Mesenchymal stem cell (in vitro differentiated cells and primary cell): ENCODE data around the gene ABCG1.
A peak's percentile ranks its signal among the peaks of the same experiment; 100 is the strongest.

Experiments used
- DNase-seq: peaks from one replicate; pipeline ENCODE4 v3.0.0-alpha.2; 2013
- H2AFZ ChIP-seq: one replicate; pipeline ENCODE4 v1.6.1; 2013; ENCODE audit warnings: low read depth, mild to moderate bottlenecking, control low read depth, inconsistent platforms, low read length, moderate library complexity
- H2AK5ac ChIP-seq: 2 replicates; pipeline ENCODE4 v1.6.1; 2013; ENCODE audit warnings: low read length, moderate library complexity, mild to moderate bottlenecking, inconsistent platforms; ENCODE audit not compliant: severe bottlenecking
- H2BK120ac ChIP-seq: one replicate; pipeline ENCODE4 v1.6.1; 2013; ENCODE audit warnings: low read depth, mild to moderate bottlenecking, inconsistent platforms, low read length, moderate library complexity
- H2BK12ac ChIP-seq, 2 experiments: one replicate each; pipeline ENCODE4 v1.6.1; 2013; ENCODE audit warnings: inconsistent platforms in 2 of 2, low read length in 2 of 2, mild to moderate bottlenecking in 2 of 2, moderate library complexity in 2 of 2, control low read depth in 1 of 2
- H2BK15ac ChIP-seq: one replicate; pipeline ENCODE4 v1.6.1; 2013; ENCODE audit warnings: mild to moderate bottlenecking, low read depth, inconsistent platforms; ENCODE audit not compliant: poor library complexity, severe bottlenecking
- H2BK5ac ChIP-seq: 2 replicates; pipeline ENCODE4 v1.6.1; 2013; ENCODE audit warnings: low read depth, mild to moderate bottlenecking, low read length, control low read depth, inconsistent platforms; ENCODE audit not compliant: poor library complexity, severe bottlenecking
- H3K14ac ChIP-seq, 2 experiments: one replicate each; pipeline ENCODE4 v1.6.1; 2013; ENCODE audit warnings: inconsistent platforms in 2 of 2, low read length in 2 of 2, control low read depth in 1 of 2, mild to moderate bottlenecking in 1 of 2, moderate library complexity in 1 of 2
- H3K18ac ChIP-seq, 2 experiments: one replicate each; pipeline ENCODE4 v1.6.1; 2013; ENCODE audit warnings: inconsistent platforms in 2 of 2, low read length in 2 of 2, control low read depth in 1 of 2, low read depth in 1 of 2, mild to moderate bottlenecking in 1 of 2
- H3K23ac ChIP-seq, 2 experiments: one replicate each; pipeline ENCODE4 v1.6.1; 2013; ENCODE audit warnings: inconsistent platforms in 2 of 2, low read length in 2 of 2, mild to moderate bottlenecking in 2 of 2, moderate library complexity in 2 of 2, control low read depth in 1 of 2
- H3K27ac ChIP-seq: 2 replicates; pipeline ENCODE4 v1.5.1; 2013; ENCODE audit warnings: mild to moderate bottlenecking, moderate library complexity, low read length, control low read depth, inconsistent platforms; ENCODE audit not compliant: poor library complexity, severe bottlenecking
- H3K27me3 ChIP-seq, 2 experiments: 2 replicates each; pipeline versions ENCODE4 v1.6.1 to v1.7.0; 2013; ENCODE audit warnings: low read length in 2 of 2, mild to moderate bottlenecking in 2 of 2, moderate library complexity in 2 of 2, control low read depth in 1 of 2, inconsistent platforms in 1 of 2; ENCODE audit not compliant: control insufficient read depth in 1 of 2, insufficient read depth in 1 of 2
- H3K36me3 ChIP-seq, 2 experiments: 2 replicates each; pipeline versions ENCODE4 v1.6.1 to v1.7.0; 2013; ENCODE audit warnings: low read length in 2 of 2, control low read depth in 1 of 2, inconsistent platforms in 1 of 2, low read depth in 1 of 2, mild to moderate bottlenecking in 1 of 2; ENCODE audit not compliant: insufficient read depth in 2 of 2, control insufficient read depth in 1 of 2
- H3K4ac ChIP-seq, 2 experiments: one replicate each; pipeline ENCODE4 v1.6.1; 2013; ENCODE audit warnings: inconsistent platforms in 2 of 2, low read length in 2 of 2, mild to moderate bottlenecking in 2 of 2, moderate library complexity in 2 of 2, control low read depth in 1 of 2, low read depth in 1 of 2
- H3K4me1 ChIP-seq: 2 replicates; pipeline ENCODE4 v1.6.1; 2013; ENCODE audit warnings: low read depth, low read length, control low read depth; ENCODE audit not compliant: control insufficient read depth, insufficient read depth
- H3K4me2 ChIP-seq: 2 replicates; pipeline ENCODE4 v1.6.1; 2013; ENCODE audit warnings: low read length, mild to moderate bottlenecking, inconsistent platforms; ENCODE audit not compliant: poor library complexity, severe bottlenecking
- H3K4me3 ChIP-seq, 2 experiments: 2 replicates each; pipeline versions ENCODE4 v1.5.1 to v1.7.0; 2013; ENCODE audit warnings: low read length in 2 of 2, mild to moderate bottlenecking in 2 of 2, control low read depth in 1 of 2, low read depth in 1 of 2; ENCODE audit not compliant: insufficient read depth in 1 of 2
- H3K79me1 ChIP-seq: replicated peaks from 2 replicates; pipeline ENCODE4 v1.6.1; 2013; ENCODE audit warnings: mild to moderate bottlenecking, control low read depth, low read length, inconsistent platforms; ENCODE audit not compliant: poor library complexity, severe bottlenecking
- H3K9ac ChIP-seq: 2 replicates; pipeline ENCODE4 v1.7.0; 2013; ENCODE audit warnings: mild to moderate bottlenecking, low read length, moderate library complexity
- H3K9me3 ChIP-seq: 2 replicates; pipeline ENCODE4 v1.7.0; 2013; ENCODE audit warnings: mild to moderate bottlenecking, low read length; ENCODE audit not compliant: control insufficient read depth
- H4K8ac ChIP-seq: one replicate; pipeline ENCODE4 v1.6.1; 2013; ENCODE audit warnings: inconsistent platforms, mild to moderate bottlenecking, low read length, moderate library complexity
- H4K91ac ChIP-seq: one replicate; pipeline ENCODE4 v1.6.1; 2013; ENCODE audit warnings: mild to moderate bottlenecking, low read length, inconsistent platforms
- WGBS: methylation state at CpG from one replicate; pipeline ENCODE4 v1.1.7; 2013; ENCODE audit warnings: mixed read lengths; 5-methylcytosine and 5-hydroxymethylcytosine counted together

Gene ABCG1

GRCh38 chr21:42332557-42333317 lies 113.8 kb downstream of the ABCG1 start:
- Histone ChIP-seq H2BK5ac (no peak overlapping the region), H2BK120ac (no peak overlapping the region), H3K27me3 (peaks cover 6 to 80% of the 10 kb centered on the region in 2 experiments), H2AFZ (no peak overlapping the region), H3K4me3 (no peak overlapping the region), H4K8ac (no peak overlapping the region), H3K36me3 (no peaks in the 10 kb centered on the region), H3K14ac (no peak overlapping the region), H3K4me1 (peaks cover 3% of the 10 kb centered on the region), H2BK12ac (no peak overlapping the region), H3K27ac (no peak overlapping the region), H2AK5ac (no peak overlapping the region), H3K18ac (no peak overlapping the region), H3K4ac (no peak overlapping the region), H3K4me2 (no peak overlapping the region), H3K23ac (no peak overlapping the region), H3K79me1 (no peaks in the 10 kb centered on the region), H2BK15ac (no peak overlapping the region), H3K9me3 (no peaks in the 10 kb centered on the region), H3K9ac (no peak overlapping the region), H4K91ac (no peak overlapping the region)
- DNase-seq, result no peak
- 58% methylated on average over 5 of the region's 5 CpGs for WGBS

GRCh38 chr21:42336054-42336453 lies 117.1 kb downstream of the ABCG1 start:
- no peaks in the 10 kb centered on the region for H3K36me3 ChIP-seq
- no peak overlapping the region for H3K14ac ChIP-seq
- peaks cover 13% of the 10 kb centered on the region for H3K4me1 ChIP-seq
- H2BK12ac ChIP-seq, result no peak overlapping the region
- H3K27ac ChIP-seq, result no peak overlapping the region
- no peak overlapping the region for H4K91ac ChIP-seq
- 41% methylated on average over 10 of the region's 10 CpGs for WGBS
- DNase-seq, result peak; percentile 8
- H3K4me2 ChIP-seq, result no peak overlapping the region
- H3K4ac ChIP-seq, result no peak overlapping the region
- H3K27me3 ChIP-seq, result peaks cover 6 to 73% of the 10 kb centered on the region in 2 experiments
- H4K8ac ChIP-seq, result no peak overlapping the region
- H2BK15ac ChIP-seq, result no peak overlapping the region
- no peak overlapping the region for H3K18ac ChIP-seq
- H2BK120ac ChIP-seq, result no peak overlapping the region
- H3K9ac ChIP-seq, result no peak overlapping the region
- H3K4me3 ChIP-seq, result no peak overlapping the region
- H3K9me3 ChIP-seq, result no peaks in the 10 kb centered on the region
- H3K23ac ChIP-seq, result no peak overlapping the region
- no peak overlapping the region for H2AK5ac ChIP-seq
- no peak overlapping the region for H2AFZ ChIP-seq
- no peaks in the 10 kb centered on the region for H3K79me1 ChIP-seq
- H2BK5ac ChIP-seq, result no peak overlapping the region

- Histone ChIP-seq H3K9ac (no peak overlapping the region), H3K79me1 (no peaks in the 10 kb centered on the region), H4K91ac (no peak overlapping the region), H3K36me3 (no peaks in the 10 kb centered on the region), H3K14ac (no peak overlapping the region), H3K18ac (no peak overlapping the region), H4K8ac (no peak overlapping the region), H3K23ac (no peak overlapping the region), H2BK120ac (no peak overlapping the region), H3K4me3 (no peak overlapping the region), H2BK12ac (no peak overlapping the region), H3K4me2 (no peak overlapping the region), H3K4me1 (peaks cover 13% of the 10 kb centered on the region), H2BK5ac (no peak overlapping the region), H2BK15ac (no peak overlapping the region), H3K9me3 (no peaks in the 10 kb centered on the region), H2AFZ (no peak overlapping the region), H3K27ac (no peak overlapping the region), H3K27me3 (peaks cover 4 to 65% of the 10 kb centered on the region in 2 experiments), H3K4ac (no peak overlapping the region), H2AK5ac (no peak overlapping the region)
- 85% methylated on average over 4 of the region's 4 CpGs for WGBS
- no peak for DNase-seq
Observed at GRCh38 chr21:42337276-42337675, 118.3 kb downstream of the ABCG1 start.

GRCh38 chr21:42337830-42338728 lies 119.1 kb downstream of the ABCG1 start:
- 58% methylated on average over 22 of the region's 23 CpGs for WGBS
- Histone ChIP-seq H2BK5ac (no peak overlapping the region), H4K8ac (no peak overlapping the region), H3K14ac (no peak overlapping the region), H3K9me3 (no peaks in the 10 kb centered on the region), H2AK5ac (no peak overlapping the region), H3K27ac (peak overlapping the region; percentile 51), H2BK12ac (no peak overlapping the region), H3K4me3 (no peak overlapping the region), H4K91ac (no peak overlapping the region), H3K18ac (no peak overlapping the region), H3K36me3 (no peaks in the 10 kb centered on the region), H3K4ac (no peak overlapping the region), H3K4me1 (peaks cover 13% of the 10 kb centered on the region), H2BK15ac (no peak overlapping the region), H3K27me3 (peaks cover 0 to 57% of the 10 kb centered on the region in 2 experiments), H3K23ac (no peak overlapping the region), H2AFZ (no peak overlapping the region), H3K9ac (no peak overlapping the region), H3K4me2 (no peak overlapping the region), H3K79me1 (no peaks in the 10 kb centered on the region), H2BK120ac (no peak overlapping the region)
- DNase-seq, result peak; percentile 17
